H7 (cell line): ENCODE measurements around the gene GFI1B. TPM values are rescaled to one million over a fixed set of nuclear protein-coding genes. Genes with fewer than 3 reads are reported as not detected.
"Not testable (repeated sequence)": the region's sequence is repeated elsewhere in the genome, so short reads cannot be mapped to it uniquely, and the experiment has no call there.

Experiments used
- DNase-seq: peaks from one replicate; pipeline ENCODE4 v3.0.0; 2012
- H3K27me3 ChIP-seq: 2 replicates; pipeline ENCODE4 v1.6.0; 2011; ENCODE audit warnings: mild to moderate bottlenecking, low read length; ENCODE audit not compliant: control insufficient read depth, insufficient read depth
- H3K36me3 ChIP-seq: replicated peaks from 2 replicates; pipeline ENCODE4 v1.5.1; 2011; ENCODE audit warnings: low read length; ENCODE audit not compliant: control insufficient read depth, insufficient read depth
- H3K4me3 ChIP-seq: 2 replicates; pipeline ENCODE4 v1.5.1; 2011; ENCODE audit warnings: low read depth, mild to moderate bottlenecking, control low read depth, low read length, moderate library complexity; ENCODE audit not compliant: insufficient read depth
- total RNA-seq: library from RNA; depleted of rRNA; stranded (reverse); fragments of >200 nt; shearing (Covaris generic); gene quantifications from 2 replicates; pipeline ENCODE4 v1.2.3, GENCODE V29; 2014; rRNA removed

Gene GFI1B
- total RNA-seq, 1 experiment from 2014 or later = not detected

DNA sequence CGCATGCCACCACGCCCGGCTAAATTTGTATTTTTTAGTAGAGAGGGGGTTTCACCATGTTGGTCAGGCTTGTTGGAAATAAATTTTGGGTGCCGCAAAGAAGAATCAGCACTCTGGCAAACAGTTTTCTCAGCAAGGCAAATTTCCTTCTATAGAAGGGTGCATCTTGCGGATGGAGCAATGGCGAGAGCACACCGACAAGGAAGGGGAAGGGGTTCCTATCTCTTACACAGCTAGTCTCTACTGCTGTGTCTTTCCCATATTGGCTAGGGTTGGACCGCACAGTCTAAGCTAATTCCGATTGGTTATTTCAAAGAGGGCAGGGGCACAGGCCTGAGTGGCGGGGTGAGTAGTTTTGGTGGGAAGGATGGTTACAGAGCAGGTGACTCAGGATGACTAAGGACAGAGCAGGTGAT is 53.0 kb downstream of the GFI1B start:
- DNase-seq = no peak
- 0 out of 2 replicates have a peak, but pooled peaks cover under 1% of the 10 kb centered on the region for H3K27me3 ChIP-seq
- no peaks in the 10 kb centered on the region; the same call in 1 of the 2 replicates for H3K36me3 ChIP-seq
- peak overlapping the region; percentile 82 for H3K4me3 ChIP-seq

DNA sequence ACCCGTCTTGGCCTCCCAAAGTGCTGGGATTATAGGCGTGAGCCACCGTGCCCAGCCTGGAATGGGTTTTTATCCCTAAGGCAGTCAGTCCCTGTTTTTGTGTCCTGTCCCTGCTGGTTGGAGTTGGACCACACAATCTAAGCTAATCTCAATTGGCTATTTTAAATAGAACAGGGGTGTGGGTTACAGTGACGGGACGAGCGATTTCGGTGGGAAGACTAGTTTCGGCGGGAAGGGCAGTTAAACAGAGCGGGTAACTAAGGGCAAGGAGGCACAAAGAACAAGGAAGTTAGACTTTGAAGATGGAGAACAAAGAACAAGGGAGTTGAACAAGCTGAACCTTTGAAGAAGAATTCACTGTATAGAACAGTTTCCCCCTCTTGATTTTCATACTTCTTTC is 53.7 kb downstream of the GFI1B start:
- no peak for DNase-seq
- H3K36me3 ChIP-seq = no peaks in the 10 kb centered on the region; the same call in 1 of the 2 replicates
- no peaks in the 10 kb centered on the region for H3K27me3 ChIP-seq
- no peak overlapping the region for H3K4me3 ChIP-seq

DNA sequence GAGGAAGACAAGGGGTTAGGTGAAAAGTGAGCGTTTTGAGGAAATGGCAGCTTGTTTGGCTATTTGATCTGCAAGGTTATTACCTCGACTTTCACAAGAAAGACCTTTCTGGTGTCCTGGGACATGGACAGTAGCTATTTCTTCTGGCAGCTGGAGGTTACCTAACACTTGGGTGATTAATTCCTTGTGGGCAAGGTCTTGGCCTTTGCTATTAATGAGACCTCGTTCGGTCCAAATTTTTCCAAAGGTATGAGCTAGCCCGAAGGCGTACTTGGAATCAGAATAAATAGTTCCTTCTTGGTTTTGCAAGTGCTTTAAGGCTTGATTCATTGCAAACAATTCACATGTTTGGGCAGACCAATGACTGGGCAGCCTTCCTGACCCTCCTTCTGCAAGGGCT is 57.2 kb downstream of the GFI1B start:
- no peak overlapping the region for H3K4me3 ChIP-seq
- DNase-seq = no peak
- H3K27me3 ChIP-seq = no peaks in the 10 kb centered on the region
- H3K36me3 ChIP-seq = no peaks in the 10 kb centered on the region; the same call in 1 of the 2 replicates

DNA sequence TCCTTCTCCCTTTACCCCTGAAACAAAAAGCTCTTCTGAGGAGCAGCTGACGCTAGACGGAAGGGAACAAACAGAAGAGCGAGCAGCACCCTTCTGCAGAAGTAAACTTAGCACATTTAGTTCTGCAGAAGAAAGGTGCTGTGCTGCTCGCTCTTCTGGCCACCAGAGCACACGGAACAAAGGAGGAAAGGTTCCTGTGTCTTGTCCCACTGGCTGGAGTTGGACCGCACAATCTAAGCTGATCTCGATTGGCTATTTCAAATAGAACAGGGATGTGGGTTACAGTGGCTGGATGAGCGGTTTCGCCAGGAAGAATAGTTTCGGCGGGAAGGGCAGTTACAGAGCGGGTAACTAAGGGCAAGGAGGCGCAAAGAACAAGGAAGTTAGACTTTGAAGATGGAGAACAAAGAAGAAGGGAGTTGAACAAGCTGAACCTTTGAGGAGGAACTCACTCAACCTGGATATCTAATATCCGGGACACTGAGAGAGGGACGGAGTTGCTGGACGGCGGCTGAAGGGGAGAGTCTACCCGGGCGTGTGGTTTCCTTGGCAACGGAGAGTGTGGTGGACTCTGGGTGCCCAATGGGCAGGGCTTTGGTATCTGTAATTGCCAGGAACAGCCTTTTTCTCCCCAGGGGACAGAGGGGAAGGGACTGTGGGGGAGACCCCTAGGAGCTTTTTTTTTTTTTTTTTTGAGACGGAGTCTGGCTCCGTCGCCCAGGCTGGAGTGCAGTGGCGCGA is 59.5 kb downstream of the GFI1B start:
- no peak for DNase-seq
- H3K27me3 ChIP-seq = no peaks in the 10 kb centered on the region
- H3K36me3 ChIP-seq = peaks cover 9% of the 10 kb centered on the region
- no peak overlapping the region for H3K4me3 ChIP-seq

DNA sequence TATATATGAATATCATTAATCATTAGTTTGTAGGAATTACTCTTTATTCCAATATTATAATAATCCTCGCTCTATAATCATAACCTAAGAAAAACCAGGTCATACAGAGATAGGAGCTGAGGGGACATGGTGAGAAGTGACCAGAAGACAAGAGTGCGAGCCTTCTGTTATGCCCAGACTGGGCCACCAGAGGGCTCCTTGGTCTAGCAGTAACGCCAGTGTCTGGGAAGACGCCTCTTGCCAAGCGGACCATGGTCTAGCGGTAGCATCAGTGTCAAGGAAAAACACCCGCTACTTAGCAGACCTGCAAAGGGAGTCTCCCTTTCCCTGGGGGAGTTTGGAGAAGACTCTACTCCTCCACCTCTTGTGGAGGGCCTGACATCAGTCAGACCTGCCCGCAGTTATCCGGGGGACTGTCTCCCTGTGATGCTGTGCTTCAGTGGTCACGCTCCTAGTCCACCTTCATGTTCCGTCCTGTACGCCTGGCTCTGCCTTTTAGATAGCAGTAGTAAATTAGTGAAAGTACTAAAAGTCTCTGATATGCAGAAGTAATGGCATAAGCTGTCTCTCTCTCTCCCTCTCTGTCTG is 62.5 kb downstream of the GFI1B start:
- H3K36me3 ChIP-seq = peaks cover 23% of the 10 kb centered on the region
- DNase-seq, H3K4me3 ChIP-seq: not testable (repeated sequence)

More for the DNA sequence above, 62.5 kb downstream of the GFI1B start:
- H3K27me3 ChIP-seq = not testable (repeated sequence)

Other genes with a start within 250 kb of the GFI1B start
- gene AK8, start 100.4 kb upstream of the GFI1B start, total RNA-seq = 0.24 and 0.37 TPM in 2 replicates
- 0.67 and 0.80 TPM in 2 replicates for gene SPACA9, start 99.8 kb upstream of the GFI1B start, total RNA-seq
- gene TSC1, start 34.1 kb upstream of the GFI1B start, total RNA-seq = 36.8 and 39.0 TPM in 2 replicates
- gene GTF3C5, start 52.3 kb downstream of the GFI1B start, total RNA-seq = 131 and 133 TPM in 2 replicates
- gene CEL, start 83.3 kb downstream of the GFI1B start, total RNA-seq = 0.87 and 1.7 TPM in 2 replicates
- 24.4 and 24.6 TPM in 2 replicates for gene RALGDS, start 142.5 kb downstream of the GFI1B start, total RNA-seq
- gene GBGT1, start 185.2 kb downstream of the GFI1B start, total RNA-seq = 6.8 and 7.5 TPM in 2 replicates
- not detected in 2 replicates for gene OBP2B, start 230.6 kb downstream of the GFI1B start, total RNA-seq